Muscle layer of colon (tissue), 2 donors: ENCODE measurements around the gene CCDC149.
"Not testable (repeated sequence)": the region's sequence is repeated elsewhere in the genome, so short reads cannot be mapped to it uniquely, and the experiment has no call there.

Experiments used
- H3K27ac ChIP-seq: one replicate; pipeline ENCODE4 v1.7.0; 2013; ENCODE audit warnings: low read depth, mild to moderate bottlenecking, low read length, moderate library complexity
- H3K27me3 ChIP-seq, 2 donors: one replicate each; pipeline ENCODE4 v1.7.0; 2013; ENCODE audit warnings: low read length in 2 of 2, mild to moderate bottlenecking in 2 of 2; ENCODE audit not compliant: insufficient read depth in 2 of 2, control insufficient read depth in 1 of 2
- H3K36me3 ChIP-seq: one replicate; pipeline ENCODE4 v1.7.0; 2013; ENCODE audit warnings: mild to moderate bottlenecking, low read length; ENCODE audit not compliant: insufficient read depth
- H3K4me1 ChIP-seq: one replicate; pipeline ENCODE4 v1.7.0; 2013; ENCODE audit warnings: mild to moderate bottlenecking, low read length; ENCODE audit not compliant: insufficient read depth
- H3K4me3 ChIP-seq, 2 donors: one replicate each; pipeline ENCODE4 v1.7.0; 2013; ENCODE audit warnings: low read length in 2 of 2, low read depth in 1 of 2, mild to moderate bottlenecking in 1 of 2, moderate library complexity in 1 of 2
- H3K9ac ChIP-seq: one replicate; pipeline ENCODE4 v1.7.0; 2013; ENCODE audit warnings: low read length
- H3K9me3 ChIP-seq: one replicate; pipeline ENCODE4 v1.7.0; 2013; ENCODE audit warnings: mild to moderate bottlenecking, low read length
- donor health status: abdominal sarcoma.
- donor health status: Adenocarcinoma of cecum.

The CCDC149 gene

DNA sequence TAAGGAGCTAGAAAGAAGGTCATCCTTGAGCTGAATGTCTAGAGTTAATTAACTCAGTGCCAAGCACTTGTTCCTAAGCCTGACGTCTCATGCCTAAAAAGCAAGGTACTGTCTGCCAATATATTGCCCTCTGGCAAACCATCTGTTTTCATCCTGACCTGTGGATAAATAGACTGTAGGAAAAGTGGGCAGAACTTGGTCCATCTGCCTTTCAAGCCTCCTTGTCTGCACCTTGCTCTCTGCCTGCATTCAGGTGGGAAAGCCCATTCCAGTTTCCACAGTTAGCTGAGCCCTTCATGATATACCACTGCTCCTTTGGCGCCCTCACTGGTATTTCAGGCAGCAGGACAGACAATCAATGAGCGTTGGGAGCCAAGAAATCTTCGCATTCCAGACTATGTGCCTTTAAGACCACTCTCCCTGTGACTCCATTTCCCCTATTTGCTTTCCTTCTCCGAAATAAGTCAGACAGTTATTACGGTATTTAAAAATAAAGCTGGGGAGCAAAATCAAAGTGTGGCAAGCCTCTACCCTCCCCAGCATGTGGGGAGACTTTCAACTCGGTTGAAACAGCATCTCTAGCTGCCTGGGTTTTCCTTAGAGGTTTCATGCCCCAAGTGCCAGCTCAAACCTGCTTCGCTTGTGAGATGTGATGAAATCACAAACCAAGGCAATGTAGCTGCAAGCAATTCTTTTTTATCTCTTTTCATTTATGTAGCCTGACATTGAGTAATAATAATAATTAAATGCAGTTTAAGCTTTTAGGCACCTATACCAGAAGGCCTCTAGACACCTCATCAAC, 2.5 kb upstream of the CCDC149 start:
- H3K4me3 ChIP-seq: no peak overlapping the region
- no peak overlapping the region for H3K9ac ChIP-seq
- H3K27me3 ChIP-seq: no peaks in the 10 kb centered on the region
- peaks cover 8% of the 10 kb centered on the region for H3K4me1 ChIP-seq
- H3K9me3 ChIP-seq: peaks cover 5% of the 10 kb centered on the region
- peaks cover 3% of the 10 kb centered on the region for H3K36me3 ChIP-seq
- H3K27ac ChIP-seq: no peak overlapping the region

DNA sequence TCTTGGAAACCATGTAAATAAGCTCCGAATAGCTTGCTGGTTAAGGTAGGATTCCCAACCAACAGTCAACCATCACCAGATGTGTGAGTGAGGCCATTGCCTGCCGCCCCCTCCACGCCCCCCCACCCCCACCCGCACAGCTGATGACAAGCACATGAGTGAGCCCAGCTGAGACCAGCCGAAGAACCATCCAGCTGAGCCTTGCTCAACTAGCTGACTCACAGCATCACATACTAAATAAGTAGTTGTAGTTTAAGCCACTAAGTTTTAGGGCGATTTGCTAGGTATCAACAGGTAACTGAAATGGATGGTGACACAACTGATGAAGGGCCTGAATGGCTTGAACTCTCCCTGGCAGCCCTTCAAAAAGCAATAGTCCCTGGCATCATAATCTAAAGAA, 1.6 kb upstream of the CCDC149 start:
- no peaks in the 10 kb centered on the region for H3K9me3 ChIP-seq
- H3K4me3 ChIP-seq: no peak overlapping the region
- H3K36me3 ChIP-seq: peaks cover 12% of the 10 kb centered on the region
- H3K27ac ChIP-seq: no peak overlapping the region
- H3K27me3 ChIP-seq: no peaks in the 10 kb centered on the region
- no peak overlapping the region for H3K9ac ChIP-seq
- peaks cover 8% of the 10 kb centered on the region for H3K4me1 ChIP-seq

DNA sequence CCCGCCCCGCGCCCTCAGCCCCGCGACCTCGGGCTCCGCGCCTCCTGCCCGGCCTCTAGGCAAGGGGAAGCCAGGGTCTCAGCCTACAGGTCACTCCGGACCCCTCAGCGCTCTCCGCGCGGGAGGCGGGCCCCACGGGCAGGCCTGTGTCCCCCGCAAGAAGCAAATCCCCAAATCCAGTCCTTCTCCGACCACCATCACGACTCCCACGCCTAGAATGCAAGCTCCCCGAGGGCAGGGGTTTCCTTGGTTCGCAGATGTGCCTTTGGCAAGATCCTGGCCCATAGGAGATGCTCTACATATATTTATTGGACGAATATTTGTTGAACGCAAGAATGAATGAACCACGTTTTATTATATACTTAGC, 260 bp upstream of the CCDC149 start:
- Histone ChIP-seq H3K27me3 (no peaks in the 10 kb centered on the region), H3K4me3 (peak overlapping the region; percentile 71 to 73), H3K4me1 (peaks cover 8% of the 10 kb centered on the region), H3K9ac (no peak overlapping the region), H3K9me3 (no peaks in the 10 kb centered on the region), H3K36me3 (peaks cover 15% of the 10 kb centered on the region), H3K27ac (peak overlapping the region; percentile 82)

DNA sequence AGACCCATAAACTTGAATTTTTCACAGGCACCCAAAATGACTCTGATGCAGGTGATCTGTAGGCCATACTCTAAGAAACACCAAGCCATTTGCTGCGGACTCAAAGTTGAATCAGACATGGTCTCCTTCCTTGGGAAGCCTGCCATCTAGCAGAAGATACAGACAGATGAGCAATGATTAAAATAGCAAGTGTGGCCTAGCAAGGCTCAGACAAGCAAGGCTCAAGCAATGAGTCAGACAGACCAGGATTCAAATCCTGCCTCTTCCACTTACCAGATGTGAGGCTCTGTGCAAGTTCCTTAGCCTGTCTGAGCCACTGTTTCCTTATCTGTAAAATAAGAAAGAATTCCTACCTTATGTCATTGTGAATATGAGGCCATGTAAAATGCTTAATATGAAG, 2.3 kb downstream of the CCDC149 start:
- Histone ChIP-seq H3K4me3 (no peak overlapping the region), H3K9ac (no peak overlapping the region), H3K36me3 (peaks cover 15% of the 10 kb centered on the region), H3K4me1 (peaks cover 8% of the 10 kb centered on the region), H3K9me3 (no peaks in the 10 kb centered on the region), H3K27me3 (no peaks in the 10 kb centered on the region), H3K27ac (no peak overlapping the region)

GRCh38 chr4:24909606-24910005, 3.2 kb downstream of the CCDC149 start:
- H3K4me3 ChIP-seq, H3K9me3 ChIP-seq, H3K27ac ChIP-seq, H3K4me1 ChIP-seq, H3K27me3 ChIP-seq, H3K9ac ChIP-seq: not testable (repeated sequence)
- H3K36me3 ChIP-seq: peaks cover 15% of the 10 kb centered on the region

DNA sequence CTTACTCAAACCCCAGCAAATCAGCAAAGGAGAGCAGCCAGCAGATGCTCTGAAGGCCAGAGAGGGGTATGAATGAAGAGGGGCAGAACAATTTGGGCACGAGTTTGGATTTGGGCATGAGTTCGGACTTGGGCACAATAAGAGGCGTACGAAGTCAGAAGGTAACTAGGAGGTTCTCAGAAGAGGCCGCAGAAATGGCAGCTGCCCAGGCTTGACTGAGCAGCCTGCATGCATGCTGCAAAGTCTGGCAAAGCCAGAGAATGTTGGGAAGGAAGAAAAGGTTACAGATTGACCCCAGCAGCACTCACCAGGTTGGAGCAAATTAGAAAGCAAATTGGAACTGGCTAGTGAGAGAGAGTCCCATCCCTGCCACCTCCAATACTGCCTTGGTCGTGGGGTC, 15.2 kb downstream of the CCDC149 start:
- Histone ChIP-seq H3K9me3 (no peaks in the 10 kb centered on the region), H3K27me3 (no peaks in the 10 kb centered on the region), H3K36me3 (peaks cover 7% of the 10 kb centered on the region), H3K9ac (no peak overlapping the region), H3K27ac (no peak overlapping the region), H3K4me3 (no peak overlapping the region), H3K4me1 (peaks cover 4% of the 10 kb centered on the region)

DNA sequence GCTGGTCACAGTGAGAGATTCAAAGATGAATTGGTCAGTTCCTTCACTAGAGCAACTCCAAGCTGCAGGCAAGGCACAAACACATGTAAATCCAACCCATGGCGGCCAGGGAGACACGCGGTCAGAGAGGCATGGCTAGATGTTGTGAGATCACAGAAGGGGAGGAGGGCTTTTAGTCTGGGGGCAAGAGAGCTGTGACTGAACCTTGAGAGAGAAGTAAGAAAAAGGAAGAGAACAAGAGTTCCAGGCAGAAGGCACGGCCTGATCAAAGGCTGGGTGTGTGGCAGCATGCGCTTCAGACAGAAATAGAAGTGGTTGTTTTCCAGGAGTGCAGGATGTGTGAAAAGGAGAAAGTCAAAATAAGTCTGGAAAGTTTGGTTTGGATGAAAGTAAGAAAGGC, 15.9 kb downstream of the CCDC149 start:
- Histone ChIP-seq H3K9ac (no peak overlapping the region), H3K27ac (no peak overlapping the region), H3K9me3 (no peaks in the 10 kb centered on the region), H3K4me3 (no peak overlapping the region), H3K27me3 (no peaks in the 10 kb centered on the region), H3K4me1 (peaks cover 4% of the 10 kb centered on the region), H3K36me3 (peaks cover 7% of the 10 kb centered on the region)

DNA sequence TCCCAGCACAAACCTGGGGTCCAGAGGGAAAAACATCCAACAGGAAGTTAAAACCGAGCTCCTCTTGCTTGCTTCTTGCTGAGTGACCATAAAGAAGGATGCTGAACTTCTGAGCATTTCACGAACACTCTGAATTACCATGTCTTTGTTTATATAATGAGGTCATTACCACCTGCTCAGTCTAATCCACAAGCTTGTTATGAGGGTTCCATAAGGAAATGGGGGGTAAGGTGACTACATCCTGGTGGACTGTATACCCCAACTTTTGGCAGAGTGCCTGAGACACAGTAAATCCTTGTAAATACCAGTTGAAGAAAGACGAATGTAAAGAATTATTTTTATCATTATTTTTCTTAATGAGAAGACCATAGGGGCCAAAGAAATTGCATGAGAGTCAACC, 16.8 kb downstream of the CCDC149 start:
- H3K36me3 ChIP-seq: peaks cover 7% of the 10 kb centered on the region
- H3K4me1 ChIP-seq: peaks cover 4% of the 10 kb centered on the region
- H3K27me3 ChIP-seq: no peaks in the 10 kb centered on the region
- no peak overlapping the region for H3K4me3 ChIP-seq
- H3K9ac ChIP-seq: no peak overlapping the region
- H3K27ac ChIP-seq: no peak overlapping the region
- no peaks in the 10 kb centered on the region for H3K9me3 ChIP-seq

GRCh38 chr4:24895461-24895860, 17.4 kb downstream of the CCDC149 start:
- Histone ChIP-seq H3K27me3 (no peaks in the 10 kb centered on the region), H3K4me3 (no peak overlapping the region), H3K9me3 (no peaks in the 10 kb centered on the region), H3K9ac (no peak overlapping the region), H3K36me3 (peaks cover 7% of the 10 kb centered on the region), H3K4me1 (peaks cover 4% of the 10 kb centered on the region), H3K27ac (no peak overlapping the region)

DNA sequence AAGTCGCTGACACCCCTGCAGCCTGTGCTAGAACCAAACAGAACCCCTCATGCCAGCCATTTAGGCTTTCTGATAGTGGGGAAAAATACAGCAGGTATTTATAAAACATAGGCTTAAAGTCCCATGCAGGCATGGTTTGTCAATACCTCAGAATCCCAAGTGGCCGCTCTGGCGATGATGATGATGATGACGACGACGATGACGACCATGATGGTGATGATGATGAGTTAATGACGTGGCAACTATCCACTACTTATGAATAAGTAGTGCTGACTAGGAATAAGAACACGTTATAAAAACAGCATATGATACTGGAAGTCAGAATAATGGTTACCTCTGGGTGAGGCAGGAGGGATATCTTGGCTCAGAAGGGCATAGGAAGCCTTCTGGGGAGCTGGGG, 18.0 kb downstream of the CCDC149 start:
- Histone ChIP-seq H3K4me1 (peaks cover 4% of the 10 kb centered on the region), H3K36me3 (peaks cover 7% of the 10 kb centered on the region), H3K9me3 (no peaks in the 10 kb centered on the region), H3K4me3 (no peak overlapping the region), H3K9ac (no peak overlapping the region), H3K27me3 (no peaks in the 10 kb centered on the region), H3K27ac (no peak overlapping the region)

DNA sequence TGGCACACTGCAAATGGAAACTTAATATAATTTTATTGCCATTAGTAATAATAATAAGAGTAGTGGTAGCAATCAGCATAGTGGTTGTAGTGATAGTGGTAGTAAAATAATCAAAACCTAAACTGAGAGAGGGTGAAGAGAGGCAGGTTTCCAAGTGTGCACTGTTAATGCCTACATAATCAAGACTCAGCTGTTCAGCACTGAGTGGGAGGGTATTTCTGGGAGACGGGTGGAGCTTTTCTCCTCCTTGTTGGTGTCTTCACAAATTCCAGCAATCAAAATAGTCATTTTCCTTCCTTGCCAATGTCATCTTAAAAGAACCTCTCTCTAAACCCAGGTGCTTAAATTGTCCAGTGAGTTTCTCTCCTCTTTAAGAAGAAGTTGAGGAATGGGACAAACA, 18.6 kb downstream of the CCDC149 start:
- H3K4me1 ChIP-seq: peaks cover 4% of the 10 kb centered on the region
- H3K27ac ChIP-seq: no peak overlapping the region
- no peaks in the 10 kb centered on the region for H3K27me3 ChIP-seq
- no peaks in the 10 kb centered on the region for H3K9me3 ChIP-seq
- no peak overlapping the region for H3K4me3 ChIP-seq
- peaks cover 7% of the 10 kb centered on the region for H3K36me3 ChIP-seq
- no peak overlapping the region for H3K9ac ChIP-seq

- H3K9ac ChIP-seq: no peak overlapping the region
- H3K4me1 ChIP-seq: peaks cover 4% of the 10 kb centered on the region
- H3K9me3 ChIP-seq: no peaks in the 10 kb centered on the region
- peaks cover 7% of the 10 kb centered on the region for H3K36me3 ChIP-seq
- H3K27me3 ChIP-seq: no peaks in the 10 kb centered on the region
- H3K27ac ChIP-seq: no peak overlapping the region
- no peak overlapping the region for H3K4me3 ChIP-seq
These were observed 20.1 kb downstream of the CCDC149 start for GRCh38 chr4:24892778-24893177.
